Activated T-cell treated with anti-CD3 and anti-CD28 coated beads, Interleukin-2, amount 50 U/mL, for 72 hours (primary cell): ENCODE results near the gene PSMD10. TPM values are rescaled to one million over a fixed set of nuclear protein-coding genes. Genes with fewer than 3 reads are reported as not detected.

Experiments used
- ATAC-seq, 2 donors: fragments of 150-1000 bp; cut with Tn5 transposase; replicated peaks in 1 of 2; 2 replicates each; pipeline ENCODE4 v1.10.0; 2021; ENCODE audit warnings: moderate library complexity in 2 of 2, mild to moderate bottlenecking in 1 of 2
- DNase-seq, 2 donors: peaks; one replicate each; pipeline ENCODE4 v3.0.0; 2021 to 2022; ENCODE audit warnings: mixed read lengths in 1 of 2
- H3K27ac Mint-ChIP-seq: one replicate; pipeline ENCODE4 v1.8.0; 2022; ENCODE audit warnings: mild to moderate bottlenecking, moderate library complexity, mixed read lengths
- H3K27me3 Mint-ChIP-seq: one replicate; pipeline ENCODE4 v1.8.0; 2022; ENCODE audit warnings: low read depth, mixed read lengths
- H3K36me3 Mint-ChIP-seq, 2 donors: one replicate each; pipeline ENCODE4 v1.8.0; 2022; ENCODE audit warnings: mixed read lengths in 2 of 2, mild to moderate bottlenecking in 1 of 2; ENCODE audit not compliant: insufficient read depth in 2 of 2
- H3K4me1 Mint-ChIP-seq: one replicate; pipeline ENCODE4 v1.8.0; 2022; ENCODE audit warnings: low read depth, mixed read lengths
- H3K4me3 Mint-ChIP-seq, 2 donors: one replicate each; pipeline ENCODE4 v1.8.0; 2022; ENCODE audit warnings: mild to moderate bottlenecking in 2 of 2, mixed read lengths in 2 of 2, moderate library complexity in 2 of 2
- H3K9me3 Mint-ChIP-seq, 2 donors: one replicate each; pipeline ENCODE4 v1.8.0; 2022; ENCODE audit warnings: mixed read lengths in 2 of 2
- total RNA-seq, 2 donors: library from RNA; stranded (reverse); gene quantifications; one replicate each; pipeline ENCODE4 v1.2.3, GENCODE V29; 2022

PSMD10 gene
- total RNA-seq, 2 donors from 2014 or later: 36.1 to 38.9 TPM

DNA sequence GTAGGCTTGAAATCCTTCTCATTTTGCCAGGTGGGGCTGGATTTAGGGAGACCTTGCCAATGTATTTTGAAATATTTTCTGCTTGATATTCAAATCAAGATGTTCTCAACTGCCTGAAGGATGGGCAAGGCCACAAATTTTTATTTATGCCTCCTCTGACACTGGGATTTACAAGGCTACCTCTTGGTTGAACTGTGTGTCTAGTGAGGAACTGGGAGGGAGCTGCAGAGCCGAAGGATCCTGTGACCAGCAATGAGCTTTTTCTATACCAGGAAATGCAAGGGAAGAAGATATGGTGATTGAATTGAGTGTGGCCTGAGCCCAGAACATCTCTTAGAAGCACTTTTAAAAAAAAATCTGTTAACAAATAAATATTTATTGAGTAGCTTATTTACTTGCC lies 31.5 kb downstream of the PSMD10 start:
- Mint-ChIP-seq H3K27me3 (peaks cover 74% of the 10 kb centered on the region), H3K4me3 (no peak overlapping the region), H3K36me3 (no peaks in the 10 kb centered on the region), H3K9me3 (peaks cover 0 to 1% of the 10 kb centered on the region in 2 donors), H3K4me1 (peaks cover 8% of the 10 kb centered on the region), H3K27ac (no peak overlapping the region)
- no peak for ATAC-seq
- no peak for DNase-seq

- peaks cover 14% of the 10 kb centered on the region for H3K4me1 Mint-ChIP-seq
Measured at GRCh38 chrX:108055546-108055945, 35.8 kb downstream of the PSMD10 start.

DNA sequence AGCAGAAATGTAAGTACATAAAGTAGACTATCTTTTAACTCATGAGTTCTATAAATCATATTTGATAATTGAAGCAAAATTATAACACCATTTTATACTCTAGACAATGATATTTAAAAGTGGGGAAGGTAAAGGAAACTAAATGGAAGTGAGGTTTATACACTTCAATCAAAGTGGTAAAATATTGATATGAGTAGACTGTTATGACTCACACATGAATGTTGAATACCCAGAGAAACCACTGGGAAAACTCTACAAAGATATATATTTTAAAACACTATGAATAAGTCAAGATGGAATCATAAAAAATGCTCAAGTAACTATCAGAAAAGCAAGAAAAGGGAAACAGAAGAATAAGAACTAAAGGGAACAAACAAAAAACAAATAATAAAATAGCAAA lies 38.1 kb downstream of the PSMD10 start:
- Mint-ChIP-seq H3K36me3 (no peaks in the 10 kb centered on the region), H3K4me1 (peaks cover 14% of the 10 kb centered on the region), H3K27me3 (peaks cover 70% of the 10 kb centered on the region), H3K4me3 (no peak overlapping the region), H3K9me3 (no peaks in the 10 kb centered on the region), H3K27ac (no peak overlapping the region)
- ATAC-seq: peak; percentile 66 to 74
- DNase-seq: no peak

More at GRCh38 chrX:108055546-108055945, 35.8 kb downstream of the PSMD10 start:
- ATAC-seq (no peak), DNase-seq (no peak)
- peaks cover 82% of the 10 kb centered on the region for H3K27me3 Mint-ChIP-seq
- peaks cover 0 to 1% of the 10 kb centered on the region in 2 donors for H3K9me3 Mint-ChIP-seq
- no peak overlapping the region for H3K4me3 Mint-ChIP-seq
- H3K27ac Mint-ChIP-seq: no peak overlapping the region
- H3K36me3 Mint-ChIP-seq: no peaks in the 10 kb centered on the region

- Mint-ChIP-seq H3K9me3 (no peaks in the 10 kb centered on the region), H3K36me3 (no peaks in the 10 kb centered on the region), H3K27ac (no peak overlapping the region), H3K4me1 (peaks cover 14% of the 10 kb centered on the region), H3K27me3 (peaks cover 57% of the 10 kb centered on the region), H3K4me3 (no peak overlapping the region)
- DNase-seq (no peak), ATAC-seq (no peak)
Measured at GRCh38 chrX:108049649-108050048, 41.7 kb downstream of the PSMD10 start.

GRCh38 chrX:108044554-108045256 lies 46.6 kb downstream of the PSMD10 start, which contains the start of gene VSIG1:
TSS of gene VSIG1 (plus strand) at chrX:108045065. CDS start at chrX:108045131, 66 bp downstream.
- no peaks in the 10 kb centered on the region for H3K9me3 Mint-ChIP-seq
- no peak within 1 kb of the TSS for H3K4me3 Mint-ChIP-seq
- H3K36me3 Mint-ChIP-seq: no peaks in the 10 kb centered on the region
- DNase-seq: no peak
- no peak for ATAC-seq
- H3K27me3 Mint-ChIP-seq: peaks cover 36% of the 10 kb centered on the region
- no peaks in the 10 kb centered on the region for H3K4me1 Mint-ChIP-seq
- H3K27ac Mint-ChIP-seq: no peak within 1 kb of the TSS

DNA sequence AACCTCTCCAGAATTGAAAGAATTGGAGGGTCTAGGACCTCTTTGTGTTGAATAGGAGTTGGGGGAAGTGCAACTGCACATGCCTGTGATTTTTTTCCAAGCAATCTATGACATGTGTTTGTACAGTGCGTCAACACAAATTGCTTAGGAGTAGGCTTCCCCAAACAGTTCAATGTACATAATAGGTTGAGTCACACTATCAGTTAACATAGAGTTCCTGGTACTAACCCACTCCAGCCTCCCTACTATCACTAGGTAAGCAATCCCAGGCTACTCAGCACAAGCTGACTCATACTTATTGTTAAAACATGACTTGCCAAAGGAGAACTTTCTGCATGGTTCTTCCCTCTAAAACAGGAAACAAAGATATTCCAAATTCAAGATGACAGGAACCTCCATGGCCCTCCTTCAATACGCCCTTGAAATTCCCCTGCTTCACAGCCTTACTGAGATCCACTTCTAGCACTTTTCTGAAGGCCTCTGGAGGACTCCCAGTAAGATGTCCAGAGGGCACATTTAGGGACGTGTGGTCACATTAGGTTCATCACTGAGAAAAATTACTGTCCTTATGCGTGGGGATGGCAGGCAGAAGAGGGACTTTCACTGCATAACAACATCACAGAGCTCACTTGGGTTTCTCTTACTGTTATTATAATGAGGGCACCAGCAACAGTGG lies 54.9 kb downstream of the PSMD10 start:
- no peak overlapping the region for H3K27ac Mint-ChIP-seq
- H3K36me3 Mint-ChIP-seq: no peaks in the 10 kb centered on the region
- ATAC-seq (peak; percentile 32 to 80), DNase-seq (no peak)
- no peaks in the 10 kb centered on the region for H3K9me3 Mint-ChIP-seq
- H3K27me3 Mint-ChIP-seq: peaks cover 36% of the 10 kb centered on the region
- no peak overlapping the region for H3K4me3 Mint-ChIP-seq
- peaks cover 5% of the 10 kb centered on the region for H3K4me1 Mint-ChIP-seq

DNA sequence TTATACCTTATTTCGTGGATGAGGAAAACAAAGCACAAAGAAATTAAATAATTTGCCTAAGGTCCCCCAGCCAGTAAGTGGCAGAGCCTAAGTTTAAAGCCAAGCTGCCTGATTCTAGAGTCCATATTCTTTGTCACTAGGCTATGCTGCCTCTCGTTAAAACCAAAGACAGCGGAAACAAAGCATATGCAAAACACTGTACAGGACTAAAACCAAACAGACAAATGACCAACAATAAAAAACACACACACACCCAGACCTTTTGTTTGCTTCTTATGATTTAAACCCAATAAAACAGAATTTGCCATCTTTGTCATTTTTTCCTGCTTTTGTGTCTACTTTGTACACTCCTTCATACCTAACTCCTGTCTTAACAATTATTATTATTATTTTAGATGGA lies 56.6 kb downstream of the PSMD10 start:
- Mint-ChIP-seq H3K4me3 (no peak overlapping the region), H3K27ac (no peak overlapping the region), H3K36me3 (no peaks in the 10 kb centered on the region), H3K9me3 (no peaks in the 10 kb centered on the region), H3K4me1 (peaks cover 15% of the 10 kb centered on the region), H3K27me3 (peaks cover 39% of the 10 kb centered on the region)
- ATAC-seq (no peak), DNase-seq (no peak)

Other genes starting within 250 kb of the PSMD10 start
- not detected for gene TEX13B, start 109.2 kb downstream of the PSMD10 start, total RNA-seq
- gene VSIG1, start 46.5 kb downstream of the PSMD10 start, total RNA-seq: under 1 TPM; 0.22 to 0.25 TPM
- 10 to 100 TPM in 1 of 2 donors, 1 to 10 TPM in 1; 9.2 to 10.3 TPM for gene ATG4A, start 236 bp upstream of the PSMD10 start, total RNA-seq